CD4-positive, alpha-beta T cell treated with Interferon gamma for 1 hour (primary cell): ENCODE data around the gene PLEKHG3.

Source experiments
- DNase-seq: peaks from one replicate; pipeline ENCODE4 v3.0.0-alpha.2; 2020

PLEKHG3 gene

DNA sequence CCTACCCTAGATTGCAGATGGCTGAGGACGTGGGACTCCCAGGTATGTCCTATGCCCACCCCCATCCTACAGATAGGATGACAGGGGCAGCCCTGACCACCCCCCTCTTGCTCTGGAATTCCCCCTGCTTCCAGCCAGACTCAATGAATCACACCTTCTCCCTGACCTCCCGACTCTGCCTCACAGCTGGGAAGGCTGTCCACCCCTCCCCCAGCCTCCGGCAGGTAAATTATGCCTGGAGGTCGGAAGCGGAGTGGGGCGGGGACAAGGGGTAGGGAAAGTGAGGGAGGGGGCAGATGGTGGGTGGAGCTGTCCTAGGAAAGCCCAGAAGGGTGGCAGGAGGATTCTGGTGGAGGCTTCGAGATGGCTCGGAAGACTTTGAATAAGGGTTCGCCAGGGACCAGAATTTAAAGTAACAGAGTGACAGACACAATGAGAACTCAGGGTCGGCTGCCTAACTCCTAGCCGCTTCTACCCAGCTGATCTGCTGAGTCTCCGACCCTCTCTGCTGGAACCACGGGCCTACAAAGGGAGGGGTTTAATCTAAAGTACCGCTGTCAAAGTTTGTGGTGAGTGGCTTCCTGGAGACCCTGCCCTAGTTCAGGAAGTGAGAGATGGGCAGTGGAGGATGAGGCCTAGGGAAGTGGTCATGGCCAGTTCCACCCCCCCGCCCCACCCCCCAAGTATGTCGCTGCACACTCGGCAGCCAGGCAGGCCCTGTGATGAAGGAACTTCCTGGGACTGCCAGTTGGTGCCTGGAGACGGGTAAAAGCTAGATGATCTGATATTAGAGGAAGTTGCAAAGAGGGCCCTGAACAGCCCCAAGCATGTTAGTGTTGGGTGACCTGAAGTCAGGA is 4.2 kb downstream of the PLEKHG3 start:
- DNase-seq: peak; percentile 52

DNA sequence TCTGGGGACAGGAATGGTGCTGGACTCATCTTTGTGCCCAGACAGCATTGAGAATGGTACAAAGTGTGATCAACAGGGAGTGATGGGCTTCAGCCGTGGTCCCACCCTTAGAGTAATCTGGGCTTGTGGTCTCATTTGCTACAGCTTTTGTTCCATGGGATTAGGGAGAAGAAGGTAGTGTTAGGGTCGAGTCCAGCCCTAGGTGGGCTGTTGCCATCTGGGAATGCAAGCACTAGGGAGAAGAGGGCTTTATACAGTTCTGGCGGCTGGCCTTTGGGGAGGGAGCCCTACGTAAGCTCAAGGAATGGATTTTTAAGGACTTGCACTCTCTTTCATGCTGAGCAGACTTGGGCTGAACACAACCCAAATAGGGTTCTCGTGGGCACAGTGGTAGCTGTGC is 4.9 kb downstream of the PLEKHG3 start:
- no peak for DNase-seq

DNA sequence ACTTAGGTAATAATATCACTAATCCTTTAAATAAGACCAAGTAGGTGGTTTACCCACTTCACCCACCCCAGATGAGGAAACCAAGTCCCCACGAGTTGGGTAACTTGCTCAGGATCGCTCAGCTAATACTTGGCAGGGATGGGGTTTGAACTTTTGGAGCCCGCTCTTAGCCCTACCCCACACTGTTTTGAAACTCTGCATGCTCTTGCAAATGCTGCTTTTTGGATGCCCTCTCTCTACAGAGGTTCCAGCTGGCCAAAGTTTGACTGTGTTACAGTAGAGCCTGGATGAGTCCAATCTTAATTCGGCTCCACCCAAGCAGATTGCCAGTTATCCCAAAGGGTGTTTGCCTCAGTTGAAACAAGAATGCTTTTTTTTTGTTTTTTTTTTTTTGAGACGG is 6.8 kb downstream of the PLEKHG3 start:
- no peak for DNase-seq

DNA sequence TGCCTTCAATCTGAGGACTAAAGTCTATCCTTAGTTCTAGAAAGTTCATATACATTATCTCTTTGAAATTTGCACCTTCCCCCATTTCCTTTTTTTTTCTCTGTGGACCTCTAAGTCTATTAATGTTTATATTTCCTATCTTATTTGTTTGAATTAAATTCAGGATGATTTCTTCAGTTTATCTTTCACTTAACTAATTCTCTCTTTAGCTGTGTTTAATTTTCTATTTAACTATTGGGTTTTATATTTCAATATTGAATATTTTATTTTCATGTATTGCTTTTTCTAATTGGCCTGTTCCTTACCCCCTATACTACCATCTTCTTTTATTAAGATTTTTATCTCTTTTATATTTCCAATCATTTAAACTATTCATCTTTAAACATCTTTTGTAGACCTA is 9.5 kb downstream of the PLEKHG3 start:
- DNase-seq: no peak

DNA sequence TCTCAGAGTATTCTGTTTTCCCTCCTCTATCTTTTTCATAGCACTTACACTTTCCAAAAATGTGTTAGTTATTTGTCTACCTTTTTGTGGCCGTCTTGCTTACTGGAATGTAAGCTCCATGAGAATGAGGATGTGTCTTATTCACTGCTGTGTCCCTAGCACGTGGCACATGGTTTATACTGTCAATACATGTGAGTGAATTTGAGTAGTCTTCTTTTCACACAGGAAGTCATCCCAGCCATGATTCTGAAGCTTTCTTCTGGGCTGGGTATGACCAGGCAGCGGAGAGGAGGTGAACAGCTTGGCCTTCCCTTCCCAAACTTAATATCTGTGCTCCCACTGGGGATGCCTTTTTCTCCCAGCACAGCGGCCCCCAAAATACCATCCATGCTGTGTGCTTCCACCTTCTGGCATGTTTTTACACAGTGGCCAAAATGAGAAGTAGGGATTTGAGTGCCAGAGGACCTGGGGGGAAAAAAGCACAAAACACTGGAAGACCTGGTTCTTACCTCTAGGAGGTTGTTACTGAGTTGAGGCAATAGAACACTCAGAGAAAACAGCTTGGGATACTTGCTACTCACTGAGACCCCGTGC is 10.3 kb downstream of the PLEKHG3 start:
- no peak for DNase-seq

DNA sequence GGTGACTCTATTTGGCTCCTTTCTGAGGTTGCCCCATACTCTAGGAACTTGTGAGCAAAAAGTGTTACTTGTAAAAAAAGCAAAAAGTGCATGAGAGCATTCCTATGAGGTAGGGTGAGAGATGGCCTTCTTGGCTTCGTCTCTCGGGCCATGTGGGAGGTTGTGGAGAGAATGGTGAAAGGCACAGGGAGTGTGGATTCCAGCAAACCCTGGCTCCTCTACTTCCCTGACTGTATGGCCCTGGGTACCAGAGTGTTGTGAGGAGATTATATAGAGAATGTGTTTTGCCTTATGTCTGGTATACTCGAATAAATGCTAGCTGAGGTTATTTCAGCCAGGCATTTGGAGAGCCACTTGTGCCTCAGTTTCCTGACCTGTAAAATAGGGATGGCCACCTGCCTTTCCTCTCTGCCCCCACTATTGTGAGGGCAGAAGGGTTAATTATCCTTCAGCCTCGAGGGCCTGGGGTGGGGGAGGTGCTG is 11.0 kb downstream of the PLEKHG3 start:
- DNase-seq: no peak

DNA sequence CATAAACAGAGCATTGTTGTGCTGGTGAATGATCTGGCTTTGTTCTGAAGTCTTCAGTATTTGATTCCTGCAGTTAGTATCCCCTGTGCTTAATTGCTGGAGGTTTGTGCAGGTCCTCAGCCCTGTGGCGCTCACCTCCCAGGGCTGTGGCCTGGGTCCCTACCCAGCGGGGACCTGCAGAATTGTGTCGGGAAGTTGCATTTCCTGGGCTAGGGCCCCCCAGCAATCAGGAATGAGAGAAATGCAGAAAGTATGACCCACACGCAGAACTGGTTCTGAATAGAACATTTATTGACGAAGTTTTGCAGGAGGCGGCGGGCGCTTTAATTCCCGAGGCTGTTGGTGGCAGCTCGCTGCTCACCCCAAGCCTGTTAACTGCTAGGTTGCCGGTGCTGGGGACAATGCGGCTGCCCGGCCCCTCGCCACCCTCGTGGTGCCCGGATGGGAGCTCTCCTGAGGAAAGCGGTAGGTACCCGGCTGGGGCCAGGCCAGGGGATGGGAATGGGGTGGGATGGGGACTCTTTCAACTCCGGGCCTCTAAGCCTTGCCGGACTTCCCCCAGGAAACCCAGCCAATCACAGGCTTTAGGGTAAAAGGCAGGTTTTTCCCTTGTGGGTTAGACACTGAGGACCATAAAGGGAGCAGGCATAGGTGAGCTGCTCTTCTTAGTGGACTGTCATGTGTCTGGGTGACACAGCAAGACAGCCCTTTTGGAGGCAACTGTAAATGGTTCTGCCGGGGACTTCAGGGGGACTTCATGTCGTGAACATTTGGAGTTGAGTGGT is 11.6 kb downstream of the PLEKHG3 start:
- no peak for DNase-seq

DNA sequence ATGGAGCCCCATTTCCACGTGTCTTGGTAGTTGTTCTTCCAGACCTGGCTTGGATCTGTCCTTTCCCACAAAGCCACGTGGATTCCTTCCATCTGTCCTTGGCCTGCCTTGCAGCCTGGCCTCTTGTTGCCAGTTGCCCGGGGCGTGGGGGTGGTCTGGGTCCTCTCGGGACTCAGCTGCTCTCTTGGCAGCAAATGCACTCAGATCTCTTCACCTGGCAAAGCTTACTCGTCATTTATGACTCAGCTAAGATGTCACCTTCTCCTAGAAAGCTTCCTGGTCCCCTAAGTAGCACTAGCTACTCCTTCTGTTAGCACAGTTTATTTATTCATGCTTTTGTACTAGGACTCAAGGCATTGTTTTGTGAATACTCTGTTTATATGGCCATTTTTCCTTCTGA is 13.6 kb downstream of the PLEKHG3 start:
- no peak for DNase-seq

DNA sequence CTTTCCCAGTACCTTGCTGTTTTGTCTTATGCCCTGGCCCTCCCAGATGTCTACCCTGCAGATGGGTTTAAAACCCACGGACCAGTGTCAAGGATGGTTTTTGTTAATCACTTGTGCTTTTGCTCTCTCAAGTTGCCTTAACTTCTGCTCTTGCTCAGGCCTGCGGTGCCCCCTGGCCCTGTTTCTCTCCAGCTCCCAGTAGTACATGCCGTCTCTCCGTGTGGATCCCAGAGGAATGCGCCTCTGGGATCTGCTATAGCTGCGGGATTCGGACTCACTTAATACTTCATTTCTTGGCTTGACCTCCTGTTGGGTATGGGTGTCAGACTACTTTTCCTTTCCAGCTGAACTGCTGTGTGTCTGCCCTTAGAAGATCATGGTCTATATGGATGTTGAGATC is 14.5 kb downstream of the PLEKHG3 start:
- DNase-seq: no peak

DNA sequence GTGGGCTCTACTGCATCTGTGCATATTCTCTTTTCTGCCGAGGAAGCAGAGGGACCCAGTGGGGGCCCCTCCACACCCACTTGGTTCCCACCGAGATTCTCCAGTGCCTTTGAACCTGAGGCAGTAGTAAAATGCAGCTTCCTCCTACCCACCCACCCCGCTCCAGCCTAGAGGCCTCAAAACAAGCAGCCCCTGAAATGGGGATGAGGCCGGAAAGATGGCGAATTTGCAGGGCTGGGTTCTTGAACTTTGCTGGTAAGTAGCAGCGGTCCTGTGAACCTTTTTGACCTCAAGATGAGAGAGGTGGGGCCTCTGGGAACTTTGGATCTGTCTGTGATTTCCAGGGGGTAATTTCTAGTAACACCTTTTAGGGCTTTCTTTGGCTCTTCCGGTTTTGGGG is 15.4 kb downstream of the PLEKHG3 start:
- DNase-seq: no peak

DNA sequence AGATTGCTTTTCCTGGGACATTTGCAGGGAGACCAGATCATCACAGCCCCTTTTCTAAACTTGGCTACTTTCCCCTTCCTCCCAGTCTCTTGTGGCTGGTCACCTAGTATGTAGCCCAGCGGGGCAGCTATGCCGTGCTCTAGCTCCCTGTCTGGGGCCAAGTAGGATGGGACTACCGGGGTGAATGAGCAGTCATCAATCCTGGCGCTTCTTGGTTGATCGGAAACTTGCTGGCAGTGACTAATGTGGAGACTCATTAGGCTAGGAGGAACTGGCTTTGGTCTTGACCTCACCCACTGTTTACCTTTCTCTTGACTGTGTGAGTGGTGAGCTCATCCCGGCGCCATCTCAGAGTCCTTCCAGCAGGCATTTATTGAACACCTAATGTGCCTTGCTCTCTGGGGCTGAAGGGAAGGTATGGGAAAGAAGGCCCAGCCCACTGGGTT is 15.9 kb downstream of the PLEKHG3 start:
- no peak for DNase-seq

DNA sequence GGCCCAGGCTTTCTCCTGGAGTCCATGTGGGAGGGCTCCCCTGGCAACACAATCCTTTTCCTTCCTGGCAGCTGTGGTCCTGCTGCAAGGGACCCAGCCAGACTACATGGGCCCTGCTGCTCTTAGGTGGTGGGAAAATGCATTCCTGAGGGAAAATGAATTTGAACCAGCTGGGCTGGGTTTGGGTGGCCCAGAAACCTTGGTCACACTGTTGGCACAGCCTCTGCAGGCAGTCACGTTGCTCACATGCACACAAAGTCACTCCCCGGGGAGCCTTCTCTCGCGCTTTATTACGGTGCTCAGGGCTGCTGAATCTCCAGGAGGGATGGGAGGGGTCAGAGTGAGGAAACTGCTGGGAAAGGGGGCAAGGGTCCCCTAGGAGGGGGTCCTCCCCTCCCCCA is 17.2 kb downstream of the PLEKHG3 start:
- DNase-seq: no peak

DNA sequence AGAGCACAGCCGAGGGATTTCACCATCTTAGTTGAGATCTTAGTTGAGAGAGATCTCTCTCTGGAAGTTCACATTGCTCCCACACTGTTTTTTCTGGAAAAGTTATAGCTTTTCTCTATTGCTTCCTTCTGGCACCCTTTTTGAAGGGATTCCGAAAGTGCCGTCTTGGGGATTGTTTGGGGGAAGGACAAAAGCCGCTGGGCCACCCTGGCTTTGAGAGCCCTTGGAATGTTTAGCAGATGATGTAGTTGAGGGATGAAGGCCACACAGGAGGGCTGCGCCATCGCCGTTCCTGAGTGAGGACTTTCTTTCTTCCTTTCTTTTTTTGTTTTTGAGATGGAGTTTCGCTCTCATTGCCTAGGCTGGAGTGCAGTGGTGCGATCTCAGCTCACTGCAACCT is 17.7 kb downstream of the PLEKHG3 start:
- no peak for DNase-seq

DNA sequence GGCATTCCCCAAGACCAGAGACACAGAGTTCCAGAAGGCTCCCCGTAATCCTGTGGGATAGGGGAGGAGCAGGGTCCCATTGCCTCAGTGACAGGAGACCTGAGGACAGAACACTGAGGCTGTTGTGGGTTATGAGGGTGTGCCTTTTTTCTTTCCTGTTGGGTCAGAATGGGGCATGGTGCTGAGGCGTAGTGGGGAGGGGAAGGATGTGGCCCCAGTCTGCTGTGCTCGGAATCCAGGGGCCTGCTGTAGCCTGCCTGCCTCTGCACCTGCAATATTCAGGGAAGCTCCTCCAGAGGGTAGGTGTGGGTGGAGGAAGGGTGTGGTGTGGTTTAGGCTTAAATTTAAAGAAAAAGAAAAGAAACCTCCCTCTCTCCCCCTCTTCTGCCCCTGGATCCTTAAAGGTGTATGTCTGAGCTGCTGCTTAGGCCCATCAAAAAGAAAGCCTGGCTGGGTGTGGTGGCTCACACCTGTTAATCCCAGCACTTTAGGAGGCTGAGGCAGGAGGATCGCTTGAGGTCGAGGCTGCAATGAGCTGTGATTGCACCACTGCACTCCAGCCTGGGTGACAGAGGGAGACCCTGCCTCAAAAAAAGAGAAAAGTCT is 18.7 kb downstream of the PLEKHG3 start:
- DNase-seq: no peak

DNA sequence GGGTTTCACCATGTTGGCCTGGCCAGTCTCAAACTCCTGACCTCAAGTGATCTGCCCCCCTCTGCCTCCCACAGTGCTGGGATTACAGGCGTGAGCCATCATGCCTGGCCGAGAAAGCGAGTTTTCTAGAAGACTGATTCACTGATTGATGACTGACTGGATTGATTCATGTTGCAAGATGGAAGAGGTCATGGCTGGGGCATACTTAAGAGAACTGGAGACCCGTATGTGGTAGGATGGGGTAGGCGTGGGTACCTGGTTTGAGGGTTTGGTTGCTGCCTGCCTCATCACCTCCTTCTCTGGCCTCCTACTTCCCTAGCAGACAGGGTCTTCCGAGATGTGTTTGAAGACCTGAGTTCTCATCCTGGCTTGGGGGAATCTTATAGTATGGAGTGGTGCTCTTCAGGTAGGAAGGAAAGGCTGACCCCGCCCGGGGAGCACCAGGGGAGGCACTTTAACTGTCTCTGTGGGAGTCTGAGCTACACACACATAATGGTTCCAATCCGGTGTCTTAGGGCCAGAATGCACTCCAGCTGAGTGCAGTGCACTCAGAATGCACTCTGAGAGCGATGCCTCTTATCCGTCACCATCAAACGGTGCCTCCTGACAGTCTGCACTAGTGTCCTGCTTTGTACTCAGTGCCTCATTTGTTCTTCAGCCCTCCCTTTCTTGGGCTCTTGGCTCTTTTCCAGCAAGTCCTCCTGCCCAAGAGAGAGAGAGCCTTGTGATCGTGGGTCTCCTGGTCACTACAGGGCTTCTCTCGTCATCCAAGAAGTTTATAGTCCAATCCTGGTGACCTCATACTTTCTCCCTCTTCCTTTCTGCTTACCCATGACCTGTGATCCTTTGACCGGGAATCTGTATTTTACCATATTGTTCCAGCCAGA is 19.7 kb downstream of the PLEKHG3 start:
- no peak for DNase-seq

DNA sequence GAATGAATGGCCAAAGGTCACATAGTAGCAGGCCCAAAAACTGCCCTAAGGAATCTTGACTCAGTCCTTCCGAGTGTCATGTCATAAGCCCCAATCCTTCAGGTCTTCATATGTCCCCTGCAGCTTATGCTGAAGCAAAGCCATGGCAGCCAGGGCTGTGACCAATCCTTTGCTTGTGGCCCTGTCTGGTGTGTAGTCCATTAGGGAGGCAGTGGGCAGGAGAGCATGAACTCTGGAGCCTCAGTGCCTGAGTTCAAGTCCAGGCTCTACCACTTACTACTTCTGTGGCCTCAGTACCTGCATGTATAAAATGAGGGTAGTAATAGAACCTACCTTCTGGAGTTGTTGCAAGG is 20.3 kb downstream of the PLEKHG3 start:
- DNase-seq: no peak

DNA sequence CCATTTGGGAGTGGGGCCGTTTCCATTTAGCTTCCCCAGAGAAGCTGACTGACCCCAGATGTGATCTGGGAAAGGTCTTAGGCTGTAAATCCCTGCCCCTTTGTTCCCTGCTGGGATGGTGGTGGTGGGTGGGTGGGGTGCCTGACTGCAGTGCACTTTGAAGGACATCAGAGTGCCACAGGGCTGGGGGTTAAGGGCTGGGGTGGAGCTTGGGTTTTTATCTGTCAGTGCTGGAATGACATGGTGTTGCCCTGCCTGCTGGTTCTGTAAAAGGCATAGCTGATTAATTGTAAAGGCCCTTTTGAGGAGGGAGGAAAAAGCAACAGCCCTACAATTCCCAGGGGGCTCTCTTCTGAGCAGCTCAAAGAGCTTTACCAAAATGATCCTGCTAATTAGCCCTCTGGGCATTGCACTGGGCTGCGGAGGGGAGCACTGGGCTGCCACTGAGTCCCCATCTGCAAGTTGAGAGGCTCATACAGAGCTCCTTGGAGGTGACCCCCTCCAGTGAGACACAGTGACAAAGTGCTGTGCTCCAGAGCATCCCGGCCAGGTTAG is 21.1 kb downstream of the PLEKHG3 start:
- no peak for DNase-seq

DNA sequence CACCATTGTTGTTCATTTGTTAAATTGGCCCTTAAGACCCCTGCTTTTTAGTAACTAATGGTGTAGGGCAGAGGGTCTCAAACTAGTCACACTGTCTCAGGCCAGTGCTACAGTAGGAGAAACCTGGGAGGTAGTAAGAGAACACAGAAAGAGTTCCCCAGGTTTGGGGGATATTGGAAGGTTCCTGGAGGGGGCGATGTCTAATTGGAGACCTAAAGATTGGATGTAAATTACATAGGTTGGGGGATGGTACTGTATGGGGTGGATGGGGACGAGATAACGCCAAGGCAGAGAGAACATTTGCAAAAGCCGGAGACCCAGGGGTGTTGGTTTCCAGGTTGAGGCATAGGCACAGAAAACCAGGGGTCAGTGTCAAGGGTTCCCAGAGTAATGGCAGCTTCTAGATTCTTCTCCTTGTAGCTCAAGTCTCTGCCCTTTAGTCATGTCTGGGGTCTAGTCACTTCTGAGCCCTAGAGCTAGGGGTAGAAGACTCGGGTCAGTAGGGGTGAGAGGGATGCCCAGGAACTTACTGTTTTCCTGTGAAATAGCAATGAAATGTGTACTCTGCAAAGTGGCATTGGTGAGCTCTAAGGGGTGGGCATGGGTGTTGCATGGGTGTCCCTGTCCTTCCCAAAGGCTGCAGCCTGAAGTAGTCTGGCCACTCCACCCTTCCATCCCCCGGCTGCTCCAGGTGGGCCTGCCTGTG is 21.8 kb downstream of the PLEKHG3 start:
- no peak for DNase-seq

DNA sequence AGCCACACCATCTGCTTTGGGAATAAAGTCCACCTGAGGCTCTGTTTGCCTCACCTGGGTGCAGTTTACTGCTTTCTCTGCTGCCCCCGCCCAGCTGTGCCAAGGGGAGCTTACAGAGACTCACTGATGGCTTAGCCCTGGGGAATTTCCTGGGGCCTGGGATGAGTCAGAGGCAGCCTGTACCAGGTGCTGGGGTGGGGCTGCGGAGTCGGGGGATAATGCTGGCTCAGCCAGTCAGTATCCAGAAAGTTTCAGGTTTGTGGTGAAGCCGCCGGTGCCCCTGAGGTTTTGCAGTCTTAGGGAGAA is 22.3 kb downstream of the PLEKHG3 start:
- DNase-seq: no peak

DNA sequence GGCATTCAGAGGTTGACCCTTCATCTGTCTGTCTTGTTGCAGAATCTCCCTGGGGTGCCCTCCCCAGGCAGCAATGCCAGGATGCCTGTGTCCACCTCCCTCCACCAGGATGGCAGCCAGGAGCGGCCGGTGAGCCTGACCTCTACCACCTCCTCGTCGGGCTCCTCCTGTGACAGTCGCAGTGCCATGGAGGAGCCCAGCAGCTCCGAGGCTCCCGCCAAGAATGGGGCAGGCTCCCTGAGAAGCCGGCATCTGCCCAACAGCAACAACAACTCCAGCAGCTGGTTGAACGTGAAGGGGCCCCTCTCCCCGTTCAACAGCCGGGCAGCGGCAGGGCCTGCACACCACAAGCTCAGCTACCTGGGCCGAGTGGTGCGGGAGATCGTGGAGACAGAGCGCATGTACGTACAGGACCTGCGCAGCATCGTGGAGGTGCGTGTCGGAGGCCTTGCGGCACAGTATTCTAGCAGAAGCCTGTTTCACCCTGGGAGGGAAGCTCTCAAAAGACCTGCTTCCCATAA is 23.4 kb downstream of the PLEKHG3 start:
- DNase-seq: no peak

DNA sequence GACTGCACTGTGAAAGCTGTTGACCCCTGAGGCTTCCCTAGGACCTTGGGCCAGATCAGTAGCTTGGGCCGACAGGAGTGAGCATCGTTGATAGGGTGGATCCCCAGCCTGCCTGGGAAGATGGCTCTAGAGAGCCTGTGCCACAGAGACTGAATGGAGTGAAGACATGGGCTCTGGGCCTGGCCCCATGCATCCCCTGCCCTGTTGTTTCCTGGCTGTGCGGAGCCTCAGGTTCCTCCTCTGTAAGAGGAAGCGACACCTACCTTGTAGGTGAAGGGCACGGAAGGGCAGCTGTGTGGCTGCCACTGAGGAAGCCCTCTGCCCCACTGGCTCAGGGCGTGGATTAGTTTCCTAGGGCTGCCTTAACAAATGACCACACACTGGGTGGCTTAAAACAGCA is 23.9 kb downstream of the PLEKHG3 start:
- no peak for DNase-seq
